Placental pericyte (primary cell): ENCODE results near the gene SOX2. TPM values are rescaled to one million over a fixed set of nuclear protein-coding genes. Genes with fewer than 3 reads are reported as not detected.

Experiments
- small RNA-seq: library from RNA; depleted of rRNA; stranded (forward); fragments of <200 nt; gene quantifications from one replicate; pipeline ENCODE3, GENCODE V24; 2012; ENCODE audit warnings: low replicate concordance
- total RNA-seq: library from RNA; depleted of rRNA; stranded (reverse); fragments of >200 nt; gene quantifications from 2 replicates; pipeline ENCODE4 v1.2.3, GENCODE V29; 2012

Gene SOX2
- total RNA-seq = not detected in 2 replicates

GRCh38 chr3:181711325-181712135 is at the start of gene SOX2:
Gene SOX2, plus strand, starts transcription at chr3:181711925. Its CDS starts 436 bp downstream, at chr3:181712361.

Small RNAs within 50 kb of the gene (small RNA-seq; reads per million reads assigned to genes)
- not detected for gene RF01954
